ENCODE data around the gene DHRSX.
"Not testable (repeated sequence)": the region's sequence is repeated elsewhere in the genome, so short reads cannot be mapped to it uniquely, and the experiment has no call there.

The DHRSX gene

DNA sequence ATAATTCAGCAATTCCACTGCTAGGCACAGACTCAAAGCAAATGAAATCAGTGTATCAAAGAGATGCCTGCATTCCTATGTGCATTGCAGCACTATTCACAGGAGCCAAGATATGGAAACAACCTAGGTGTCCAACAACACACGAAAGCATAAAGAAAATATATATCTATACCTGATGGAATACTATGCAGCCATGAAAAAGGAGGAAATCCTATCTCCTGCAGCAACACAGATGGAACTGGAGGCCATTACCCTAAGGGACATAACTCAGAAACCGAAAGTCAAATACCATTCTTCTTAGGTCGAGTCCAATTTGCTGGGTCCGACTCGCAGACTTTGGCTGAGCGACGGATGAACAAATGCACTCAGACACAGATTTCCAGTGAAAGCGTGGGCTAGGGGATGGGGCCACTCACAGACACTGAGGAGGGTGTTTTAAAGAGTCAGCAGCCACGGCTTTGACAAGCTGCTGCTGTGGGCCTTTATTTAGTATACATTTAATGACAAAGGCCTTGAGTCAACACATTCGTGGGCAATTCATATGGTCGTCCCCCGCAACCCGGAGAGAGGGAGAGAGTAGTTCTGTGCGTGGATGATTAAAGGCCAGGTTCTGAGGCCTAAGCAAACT is 93.8 kb downstream of the DHRSX start:
- DNase-seq (ENCODE audit: extremely low read depth in 1 of 2, low read depth in 1 of 2) = no peak

DNA sequence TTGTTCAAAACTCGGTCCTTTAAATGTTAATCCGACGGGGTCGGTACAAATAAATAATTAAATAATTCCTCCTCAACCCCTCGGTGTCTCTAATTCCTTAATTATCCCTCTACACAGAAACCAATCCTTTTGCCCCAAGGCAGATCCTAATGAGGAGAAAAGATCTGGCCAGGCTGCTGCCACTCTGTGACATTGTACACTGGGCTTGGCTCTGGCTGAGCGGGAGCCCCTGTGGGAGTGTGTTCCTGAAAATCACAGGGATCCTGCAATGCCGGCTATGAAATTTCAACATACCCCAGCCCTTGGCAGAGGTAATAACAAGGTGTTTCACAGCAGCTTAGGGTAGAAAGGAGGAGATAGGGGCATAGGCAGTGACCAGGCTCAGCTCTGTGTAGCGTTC is 96.0 kb downstream of the DHRSX start:
- DNase-seq (ENCODE audit: extremely low read depth in 1 of 2, low read depth in 1 of 2) = no peak

- DNase-seq (ENCODE audit: extremely low read depth in 1 of 2, low read depth in 1 of 2) = no peak
Observed at GRCh38 chrX:2402361-2402690, 98.5 kb downstream of the DHRSX start.

DNA sequence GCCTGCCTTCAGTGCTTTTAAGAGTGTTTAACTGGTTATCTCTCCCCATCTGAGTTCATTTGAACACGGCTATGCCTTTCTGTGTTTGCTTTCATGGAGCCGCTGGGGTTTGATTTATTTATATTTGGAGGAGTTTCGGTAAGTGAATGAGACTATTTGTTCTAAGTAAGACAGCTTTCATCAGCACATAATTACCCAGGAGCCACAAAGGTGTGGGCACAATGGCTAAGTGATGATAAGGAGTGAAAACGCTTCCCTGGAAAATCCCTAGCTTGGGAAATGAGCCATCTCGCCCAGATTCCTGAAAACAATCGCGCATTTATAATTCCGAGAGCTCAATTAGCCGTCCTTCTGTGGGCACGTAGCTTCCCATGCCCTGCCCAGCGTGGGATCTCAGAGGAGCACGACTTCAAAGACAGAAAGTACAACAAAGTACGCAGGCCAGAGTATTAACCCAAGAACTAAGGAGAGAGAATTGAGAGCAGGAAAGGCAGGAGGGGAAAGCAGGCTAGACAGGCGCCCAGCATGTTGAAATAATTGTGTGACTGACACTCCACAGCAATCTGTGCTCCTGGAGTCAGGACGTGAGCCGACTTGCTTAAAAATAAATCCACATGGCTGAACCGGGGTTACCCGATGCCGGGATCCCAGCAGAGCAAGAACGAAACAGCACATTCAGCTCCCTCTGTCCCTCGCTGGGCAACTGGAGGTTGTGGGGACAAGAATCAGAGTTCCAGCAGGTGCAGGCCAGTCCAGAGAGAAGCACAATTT is 99.0 kb downstream of the DHRSX start:
- no peak for DNase-seq (ENCODE audit: extremely low read depth in 1 of 2, low read depth in 1 of 2)

DNA sequence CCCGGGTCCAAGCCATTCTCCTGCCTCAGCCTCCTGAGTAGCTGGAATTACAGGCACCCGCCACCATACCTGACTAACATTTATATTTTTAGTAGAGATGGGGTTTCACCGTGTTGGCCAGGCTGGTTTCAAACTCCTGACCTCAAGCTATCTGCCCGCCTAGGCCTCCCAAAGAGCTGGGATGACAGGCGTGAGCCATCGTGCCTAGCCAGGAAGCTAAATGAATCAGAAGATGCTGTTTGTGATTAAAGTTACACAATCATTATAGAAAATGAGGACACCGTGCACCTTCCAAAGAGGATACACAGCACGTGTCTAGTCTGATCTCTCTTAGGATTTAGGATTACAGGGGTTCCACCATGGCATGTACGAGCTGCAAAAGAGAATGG is 99.6 kb downstream of the DHRSX start:
- no peak for DNase-seq (ENCODE audit: extremely low read depth in 1 of 2, low read depth in 1 of 2)

DNA sequence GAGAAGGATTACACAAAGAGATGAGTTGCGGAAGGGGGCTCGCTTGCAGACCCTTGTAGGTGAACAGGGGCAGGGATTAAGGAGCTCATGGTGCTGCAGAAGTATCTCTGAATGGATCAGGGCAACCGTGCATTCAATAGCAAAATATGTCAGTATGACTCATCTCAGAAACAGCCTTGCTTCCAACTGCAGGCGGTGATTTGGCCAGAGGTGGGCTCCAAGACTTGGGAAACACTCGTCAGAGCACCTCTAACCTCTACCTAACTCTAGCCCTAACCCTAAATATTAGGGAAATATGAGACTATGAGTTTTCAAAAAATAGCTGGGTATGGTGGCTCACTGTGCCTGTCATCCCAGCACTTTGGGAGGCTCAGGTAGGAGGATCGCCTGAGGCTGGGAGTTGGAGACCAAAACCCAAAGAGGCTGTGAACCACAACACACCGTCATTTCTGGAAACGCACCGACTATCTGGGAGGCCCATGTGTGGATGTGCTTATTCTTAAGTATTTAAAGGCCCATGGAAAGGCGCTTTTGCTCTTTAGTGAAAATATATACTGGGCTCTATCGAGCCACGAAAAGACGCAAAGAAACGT is 102.6 kb downstream of the DHRSX start:
- DNase-seq (ENCODE audit: extremely low read depth in 1 of 2, low read depth in 1 of 2) = no peak

GRCh38 chrX:2397229-2398063 is 103.3 kb downstream of the DHRSX start:
- no peak for DNase-seq (ENCODE audit: extremely low read depth in 1 of 2, low read depth in 1 of 2)

DNA sequence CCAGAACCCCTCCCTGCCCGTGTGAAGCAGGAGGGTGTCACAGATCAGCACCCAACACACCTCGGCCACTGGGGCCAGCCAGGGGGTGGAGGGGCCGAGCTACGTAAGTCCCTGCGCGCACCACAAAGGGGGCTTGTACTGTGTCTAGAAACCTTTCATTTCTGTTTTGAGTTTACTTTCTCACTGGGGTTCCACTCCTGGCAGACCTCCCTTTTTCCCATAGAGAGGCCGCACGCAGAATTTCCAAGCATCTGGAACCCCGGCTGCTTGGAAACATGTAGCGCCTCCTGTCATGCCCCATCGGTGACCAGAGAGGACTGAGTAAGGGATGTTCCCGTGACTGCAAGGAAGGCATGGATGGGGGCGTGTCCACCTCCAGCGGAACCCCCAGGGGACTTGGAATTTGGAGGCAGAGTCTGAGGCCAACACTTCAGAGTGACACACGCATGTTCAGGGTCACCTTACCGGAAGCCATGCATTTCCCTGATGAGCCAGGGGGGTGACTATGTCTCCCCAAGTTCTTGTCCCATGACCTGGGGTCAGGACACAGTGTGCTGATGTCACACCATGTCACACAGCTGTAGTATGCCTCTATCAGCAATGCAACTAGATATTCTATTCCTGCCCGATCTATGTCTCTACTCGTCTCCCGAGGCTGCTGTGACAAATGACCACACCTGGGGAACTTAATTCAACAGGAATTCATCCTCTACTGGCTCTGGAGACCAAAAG is 105.3 kb downstream of the DHRSX start:
- DNase-seq (ENCODE audit: extremely low read depth in 1 of 2, low read depth in 1 of 2) = no peak

DNA sequence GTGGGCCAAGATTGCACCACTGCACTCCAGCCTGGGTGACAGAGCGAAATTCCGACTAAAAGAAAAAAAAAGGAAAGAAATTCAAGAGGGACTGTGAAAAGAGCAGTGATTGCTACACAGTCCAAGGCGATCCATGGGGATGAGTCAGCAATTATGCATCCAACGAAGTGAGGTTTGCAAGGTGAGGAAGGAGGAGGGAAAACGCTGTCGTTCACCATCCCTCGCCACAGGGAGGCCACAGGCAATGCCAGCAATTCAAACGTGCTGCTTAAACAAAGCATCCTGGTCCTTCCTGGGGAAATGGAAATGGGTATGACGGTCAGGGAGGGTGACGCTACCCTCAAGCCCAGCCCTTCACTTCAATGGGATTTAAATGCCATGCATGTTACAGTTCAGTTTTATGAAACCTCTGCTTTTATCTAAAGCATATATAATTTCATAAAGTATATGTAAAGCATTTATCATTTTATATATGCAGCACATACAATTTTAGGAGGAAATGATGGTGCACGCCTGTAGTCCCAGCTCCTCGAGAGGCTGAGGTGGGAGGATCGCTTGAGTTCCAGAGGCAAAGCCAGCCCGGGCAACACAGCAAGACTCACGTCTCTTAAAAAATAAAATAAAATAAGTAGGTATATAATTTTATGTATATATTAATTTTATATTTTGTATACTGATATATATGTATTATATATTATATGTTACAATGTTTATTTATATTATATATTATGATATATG is 108.7 kb downstream of the DHRSX start:
- DNase-seq (ENCODE audit: extremely low read depth in 1 of 2, low read depth in 1 of 2) = no peak

DNA sequence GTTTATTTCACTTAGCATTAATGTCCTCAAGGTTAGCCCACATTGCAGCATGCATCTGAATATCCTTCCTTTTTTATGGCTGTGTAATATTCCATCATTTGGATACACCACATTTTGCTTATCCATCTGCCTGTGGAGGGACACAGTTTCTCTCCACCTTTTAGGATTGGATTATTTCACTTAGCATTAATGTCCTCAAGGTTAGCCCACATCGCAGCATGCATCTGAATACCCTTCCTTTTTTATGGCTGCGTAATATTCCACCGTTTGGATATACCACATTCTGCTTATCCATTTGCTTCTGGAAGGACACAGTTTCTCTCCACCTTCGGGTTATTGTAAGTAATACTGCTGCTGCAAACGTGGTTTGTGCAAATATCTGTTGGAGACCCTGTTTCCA is 110.0 kb downstream of the DHRSX start:
- no peak for DNase-seq (ENCODE audit: extremely low read depth in 1 of 2, low read depth in 1 of 2)

- not testable (repeated sequence) for DNase-seq (ENCODE audit: extremely low read depth in 1 of 2, low read depth in 1 of 2)
Observed at GRCh38 chrX:2389731-2390130, 111.0 kb downstream of the DHRSX start.

GRCh38 chrX:2389324-2389723 is 111.5 kb downstream of the DHRSX start:
- no peak for DNase-seq (ENCODE audit: extremely low read depth in 1 of 2, low read depth in 1 of 2)

DNA sequence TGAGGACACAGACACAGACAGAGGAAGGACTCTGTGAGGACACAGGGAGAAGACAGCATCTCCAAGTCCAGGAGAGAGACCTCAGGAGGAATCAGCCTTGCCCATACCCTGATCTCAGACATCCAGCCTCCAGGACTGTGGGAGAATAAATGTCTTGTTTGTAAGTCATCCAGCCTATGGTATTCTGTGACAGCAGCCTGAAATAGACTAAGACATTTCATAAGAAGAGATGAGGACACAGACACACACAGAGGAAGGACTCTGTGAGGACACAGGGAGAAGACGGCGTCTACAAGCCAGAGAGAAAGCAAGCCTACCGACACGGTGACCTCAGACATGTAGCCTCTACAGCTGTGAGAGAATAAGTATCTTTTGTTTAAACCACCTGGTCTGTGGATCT is 112.1 kb downstream of the DHRSX start:
- DNase-seq (ENCODE audit: extremely low read depth in 1 of 2, low read depth in 1 of 2) = no peak

GRCh38 chrX:2387614-2388239 is 113.0 kb downstream of the DHRSX start:
- no peak for DNase-seq (ENCODE audit: extremely low read depth in 1 of 2, low read depth in 1 of 2)

DNA sequence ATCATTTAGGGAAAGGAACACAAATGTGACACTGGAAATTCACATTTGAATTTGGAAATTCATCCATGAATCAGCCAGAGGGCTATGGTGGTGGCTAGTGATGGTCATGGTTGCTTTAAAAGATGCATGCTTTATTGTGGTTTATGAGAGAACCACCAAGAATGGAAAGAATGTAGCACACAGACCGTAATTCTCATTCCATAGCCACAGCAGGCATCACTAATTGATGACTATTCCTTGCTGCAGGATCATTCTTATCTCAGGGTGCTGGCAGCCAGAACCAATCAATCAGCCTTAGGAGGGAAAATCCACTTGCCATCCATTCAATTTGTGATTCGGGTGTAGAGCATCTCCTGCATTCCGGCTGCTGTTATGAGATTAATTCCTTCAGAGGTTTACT is 115.6 kb downstream of the DHRSX start:
- no peak for DNase-seq (ENCODE audit: extremely low read depth in 1 of 2, low read depth in 1 of 2)

- no peak for DNase-seq (ENCODE audit: extremely low read depth in 1 of 2, low read depth in 1 of 2)
Observed at GRCh38 chrX:2384486-2384885, 116.3 kb downstream of the DHRSX start.

GRCh38 chrX:2383735-2384134 is 117.0 kb downstream of the DHRSX start:
- DNase-seq (ENCODE audit: extremely low read depth in 1 of 2, low read depth in 1 of 2) = no peak

DNA sequence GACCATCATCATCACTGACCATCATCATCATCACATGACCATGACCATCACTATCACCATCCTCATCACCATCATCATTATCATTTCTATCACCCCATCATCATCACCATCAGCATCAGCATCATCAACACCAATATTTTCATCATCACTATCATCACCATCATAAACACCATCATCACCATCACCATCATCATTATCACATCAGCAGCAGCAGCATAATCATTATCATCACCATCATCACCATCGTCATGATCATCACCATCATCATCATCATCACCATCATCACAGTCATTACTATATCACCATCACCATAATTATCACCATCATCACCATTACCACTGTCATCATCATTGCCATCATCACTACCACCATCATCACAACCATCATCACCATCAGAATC is 117.6 kb downstream of the DHRSX start:
- DNase-seq (ENCODE audit: extremely low read depth in 1 of 2, low read depth in 1 of 2) = no peak

GRCh38 chrX:2382433-2383048 is 118.2 kb downstream of the DHRSX start:
- DNase-seq (ENCODE audit: extremely low read depth in 1 of 2, low read depth in 1 of 2) = not testable (repeated sequence)
